SK-N-SH (cell line): ENCODE measurements around the gene EHD3. TPM values are rescaled to one million over a fixed set of nuclear protein-coding genes. Genes with fewer than 3 reads are reported as not detected.

Experiments used
- CTCF ChIA-PET: fragments of 300-600, 350-600 bp; formaldehyde crosslinking; extraction: SDS; loops from one replicate; lab custom pipeline; 2021; lab: Yijun Ruan, JAX
- POLR2A ChIA-PET: fragments of 350-600 bp; sonication (Branson Sonifier 250); formaldehyde crosslinking; extraction: SDS; loops from one replicate; lab custom pipeline; 2020; ENCODE audit warnings: antibody characterized with exemption, inconsistent platforms; lab: Yijun Ruan, JAX
- DNase-seq: peaks from one replicate; pipeline ENCODE4 v3.0.0; 2012
- H2AFZ ChIP-seq: fragments of 200-600 bp; sonication (generic); 2 replicates; pipeline ENCODE4 v1.8.1; 2016; ENCODE audit warnings: antibody characterized with exemption, mild to moderate bottlenecking, low read depth
- H3F3A ChIP-seq: fragments of 200-600 bp; sonication (generic); replicated peaks from 2 replicates; pipeline ENCODE3; 2016; ENCODE audit warnings: antibody characterized with exemption, mild to moderate bottlenecking; ENCODE audit not compliant: insufficient read depth
- H3K27ac ChIP-seq, 2 experiments: fragments of 200-500 bp in 1 of 2; fragments of 200-600 bp in 1 of 2; sonication (Bioruptor generic) in 1 of 2; sonication (generic), shearing (Covaris generic) in 1 of 2; 2 replicates each; pipeline versions ENCODE4 v1.5.1 to v1.6.1; 2014 to 2016; ENCODE audit warnings: low read depth in 2 of 2, inconsistent platforms in 1 of 2, low read length in 1 of 2, mild to moderate bottlenecking in 1 of 2, mixed read lengths in 1 of 2
- H3K27me3 ChIP-seq: fragments of 200-600 bp; sonication (generic), shearing (Covaris generic); 2 replicates; pipeline ENCODE4 v1.6.1; 2016; ENCODE audit warnings: mixed run types; ENCODE audit not compliant: insufficient read depth
- H3K36me3 ChIP-seq, 2 experiments: fragments of 200-500 bp in 1 of 2; fragments of 200-600 bp in 1 of 2; sonication (Bioruptor generic) in 1 of 2; sonication (generic) in 1 of 2; replicated peaks in 1 of 2; 2 replicates each; pipeline versions ENCODE3 to v1.5.1; 2014 to 2016; ENCODE audit warnings: low read length in 1 of 2, mild to moderate bottlenecking in 1 of 2; ENCODE audit not compliant: insufficient read depth in 2 of 2, control insufficient read depth in 1 of 2
- H3K4me1 ChIP-seq, 2 experiments: fragments of 200-500 bp in 1 of 2; fragments of 200-600 bp in 1 of 2; sonication (Bioruptor generic) in 1 of 2; sonication (generic), shearing (Covaris generic) in 1 of 2; 2 replicates each; pipeline versions ENCODE4 v1.5.1 to v1.6.1; 2014 to 2016; ENCODE audit warnings: low read depth in 1 of 2, low read length in 1 of 2, mixed run types in 1 of 2; ENCODE audit not compliant: insufficient read depth in 2 of 2, control insufficient read depth in 1 of 2
- H3K4me2 ChIP-seq: fragments of 200-600 bp; sonication (generic), shearing (Covaris generic); 2 replicates; pipeline ENCODE4 v1.6.1; 2017; ENCODE audit warnings: mixed run types
- H3K4me3 ChIP-seq, 2 experiments: fragments of 200-500 bp in 1 of 2; fragments of 200-600 bp in 1 of 2; sonication (Bioruptor generic) in 1 of 2; sonication (generic), shearing (Covaris generic) in 1 of 2; 2 replicates each; pipeline versions ENCODE4 v1.5.1 to v1.8.1; 2014 to 2016; ENCODE audit warnings: low read depth in 2 of 2, inconsistent platforms in 1 of 2, low read length in 1 of 2, mild to moderate bottlenecking in 1 of 2, mixed read lengths in 1 of 2, moderate library complexity in 1 of 2
- H3K79me2 ChIP-seq: fragments of 200-600 bp; sonication (generic); 2 replicates; pipeline ENCODE4 v1.8.1; 2017; ENCODE audit warnings: mild to moderate bottlenecking; ENCODE audit not compliant: insufficient read depth
- H3K9ac ChIP-seq: fragments of 200-600 bp; sonication (generic); 2 replicates; pipeline ENCODE4 v1.6.1; 2017; ENCODE audit warnings: mixed run types
- H3K9me2 ChIP-seq: fragments of 200-600 bp; sonication (generic); 2 replicates; pipeline ENCODE4 v1.6.1; 2017; ENCODE audit warnings: mixed run types
- H3K9me3 ChIP-seq: fragments of 200-600 bp; sonication (generic); 2 replicates; pipeline ENCODE4 v1.6.1; 2017; ENCODE audit warnings: mixed run types, mild to moderate bottlenecking, moderate library complexity
- H4K20me1 ChIP-seq: fragments of 200-600 bp; sonication (generic); 2 replicates; pipeline ENCODE4 v1.6.1; 2017; ENCODE audit warnings: mild to moderate bottlenecking, mixed run types; ENCODE audit not compliant: insufficient read depth
- ELF1 ChIP-seq: IDR thresholded peaks from 2 replicates; pipeline ENCODE4 v1.4.0; 2012
- EP300 ChIP-seq, 2 experiments: IDR thresholded peaks; 2 replicates each; pipeline versions ENCODE4 v1.4.0 to v1.6.1; 2012; ENCODE audit warnings: borderline replicate concordance in 1 of 2, low read depth in 1 of 2, low read length in 1 of 2
- FOSL2 ChIP-seq: IDR thresholded peaks from 2 replicates; pipeline ENCODE4 v1.4.0; 2012; ENCODE audit warnings: low read depth, mild to moderate bottlenecking, moderate library complexity, borderline replicate concordance
- FOXJ3 ChIP-seq: sonication (generic); formaldehyde crosslinking; IDR thresholded peaks from 2 replicates; pipeline ENCODE4 v1.5.1; 2020; ENCODE audit warnings: mild to moderate bottlenecking, missing genetic modification reagents
- GABPA ChIP-seq: IDR thresholded peaks from 2 replicates; pipeline ENCODE4 v1.4.0; 2012; ENCODE audit warnings: low read depth, mild to moderate bottlenecking
- RFX5 ChIP-seq: IDR thresholded peaks from 2 replicates; pipeline ENCODE4 v1.6.1; 2012; ENCODE audit warnings: mild to moderate bottlenecking, improper control_type of control experiment, low read length
- RXRA ChIP-seq: IDR thresholded peaks from 2 replicates; pipeline ENCODE4 v1.4.0; 2012; ENCODE audit warnings: low read depth, mild to moderate bottlenecking, borderline replicate concordance
- SIN3A ChIP-seq: IDR thresholded peaks from 2 replicates; pipeline ENCODE4 v1.6.1; 2012; ENCODE audit warnings: low read depth, mild to moderate bottlenecking, low read length, moderate library complexity, borderline replicate concordance
- SMC3 ChIP-seq: IDR thresholded peaks from 2 replicates; pipeline ENCODE4 v1.6.1; 2012; ENCODE audit warnings: low read depth, low read length, improper control_type of control experiment
- TAF1 ChIP-seq: IDR thresholded peaks from 2 replicates; pipeline ENCODE4 v1.6.1; 2012; ENCODE audit warnings: low read depth, mild to moderate bottlenecking, low read length, moderate library complexity, borderline replicate concordance
- TEAD4 ChIP-seq: IDR thresholded peaks from 2 replicates; pipeline ENCODE4 v1.4.0; 2012; ENCODE audit warnings: mild to moderate bottlenecking, borderline replicate concordance; ENCODE audit not compliant: insufficient read depth
- WGBS: methylation state at CpG from one replicate; pipeline ENCODE4 v1.1.6; 2017; ENCODE audit warnings: low lambda C conversion rate; 5-methylcytosine and 5-hydroxymethylcytosine counted together
- polyA plus RNA-seq, 3 experiments: library from polyadenylated mRNA; depleted of rRNA; stranded (reverse); fragments of >200 nt; gene quantifications; 2 replicates each; pipeline ENCODE4 v1.2.3, GENCODE V29; 2012
- TF ChIP-seq, protein P1 (sequence below): IDR thresholded peaks from 2 replicates; pipeline ENCODE4 v1.4.0; 2012; ENCODE audit warnings: low read depth
- TF ChIP-seq, protein P2 (sequence below): IDR thresholded peaks from 2 replicates; pipeline ENCODE4 v1.4.0; 2012; ENCODE audit warnings: low read depth, borderline replicate concordance
- TF ChIP-seq, protein P3 (sequence below): fragments of 150-350 bp; IDR thresholded peaks from 2 replicates; pipeline ENCODE4 v1.6.1; 2017; ENCODE audit warnings: antibody characterized with exemption, low read length, low read depth, borderline replicate concordance
- TF ChIP-seq, protein P4 (sequence below): IDR thresholded peaks from 2 replicates; pipeline ENCODE4 v1.4.0; 2012; ENCODE audit warnings: low read depth, borderline replicate concordance

Gene EHD3
- polyA plus RNA-seq, 1 of the 3 experiments (the other 2 are of a cell fraction) = 45.4 TPM

DNA sequence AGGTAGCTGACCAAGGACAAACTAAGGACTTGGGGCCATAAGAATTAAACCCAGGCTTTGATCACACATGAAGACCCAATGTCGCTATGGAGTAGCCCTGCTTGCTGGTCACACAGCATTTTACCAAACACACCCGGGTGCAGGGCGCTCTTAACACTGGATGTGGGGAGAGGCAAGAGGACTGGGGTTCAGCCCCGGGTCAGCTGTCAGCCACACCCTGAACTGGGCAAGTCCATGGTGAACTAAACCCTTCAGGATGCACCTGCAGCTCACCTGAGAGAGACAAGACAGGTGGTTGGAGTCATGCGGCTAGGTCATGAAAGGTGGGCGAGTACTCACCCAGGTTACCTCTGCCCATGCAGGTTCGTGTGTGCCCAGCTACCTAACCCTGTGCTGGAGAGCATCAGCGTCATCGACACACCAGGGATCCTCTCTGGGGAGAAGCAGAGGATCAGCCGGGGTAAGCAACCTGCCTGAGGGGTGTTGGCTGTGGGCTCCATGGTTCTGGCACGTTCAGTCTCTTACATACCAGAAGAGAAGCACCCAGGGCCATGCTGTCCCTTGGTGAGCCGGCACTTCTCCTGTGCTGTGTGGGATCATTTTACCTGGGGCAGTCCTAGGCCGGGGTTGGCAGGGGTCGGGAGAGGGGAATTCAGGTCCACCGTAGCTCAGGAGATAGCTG lies 15.2 kb downstream of the EHD3 start:
- POLR2A ChIA-PET = no interaction called here
- no peaks in the 10 kb centered on the region for H3K27me3 ChIP-seq
- H2AFZ ChIP-seq = no peak overlapping the region
- 94% methylated on average over 12 of the region's 15 CpGs for WGBS
- H3K79me2 ChIP-seq = peaks cover 7% of the 10 kb centered on the region; the same call in 1 of the 2 replicates
- no peaks in the 10 kb centered on the region for H3K9me2 ChIP-seq
- TF ChIP-seq GABPA = no peak
- TF ChIP-seq, protein P1, sequence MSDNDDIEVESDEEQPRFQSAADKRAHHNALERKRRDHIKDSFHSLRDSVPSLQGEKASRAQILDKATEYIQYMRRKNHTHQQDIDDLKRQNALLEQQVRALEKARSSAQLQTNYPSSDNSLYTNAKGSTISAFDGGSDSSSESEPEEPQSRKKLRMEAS = no peak
- TF ChIP-seq TAF1 = no peak
- TF ChIP-seq, protein P2, sequence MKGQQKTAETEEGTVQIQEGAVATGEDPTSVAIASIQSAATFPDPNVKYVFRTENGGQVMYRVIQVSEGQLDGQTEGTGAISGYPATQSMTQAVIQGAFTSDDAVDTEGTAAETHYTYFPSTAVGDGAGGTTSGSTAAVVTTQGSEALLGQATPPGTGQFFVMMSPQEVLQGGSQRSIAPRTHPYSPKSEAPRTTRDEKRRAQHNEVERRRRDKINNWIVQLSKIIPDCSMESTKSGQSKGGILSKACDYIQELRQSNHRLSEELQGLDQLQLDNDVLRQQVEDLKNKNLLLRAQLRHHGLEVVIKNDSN = no peak
- TF ChIP-seq TEAD4 = no peak
- TF ChIP-seq, protein P3, sequence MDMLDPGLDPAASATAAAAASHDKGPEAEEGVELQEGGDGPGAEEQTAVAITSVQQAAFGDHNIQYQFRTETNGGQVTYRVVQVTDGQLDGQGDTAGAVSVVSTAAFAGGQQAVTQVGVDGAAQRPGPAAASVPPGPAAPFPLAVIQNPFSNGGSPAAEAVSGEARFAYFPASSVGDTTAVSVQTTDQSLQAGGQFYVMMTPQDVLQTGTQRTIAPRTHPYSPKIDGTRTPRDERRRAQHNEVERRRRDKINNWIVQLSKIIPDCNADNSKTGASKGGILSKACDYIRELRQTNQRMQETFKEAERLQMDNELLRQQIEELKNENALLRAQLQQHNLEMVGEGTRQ = no peak
- no peak for TF ChIP-seq EP300 (IDR thresholded peaks at IDR 0.05; ENCODE audit: borderline replicate concordance in 1 of 2, low read depth in 1 of 2, low read length in 1 of 2)
- no peak for TF ChIP-seq SMC3
- no peak for TF ChIP-seq ELF1
- TF ChIP-seq FOXJ3 (CRISPR knock-in tag) = no peak
- no peak for TF ChIP-seq RXRA
- no peak for TF ChIP-seq SIN3A
- no peak for TF ChIP-seq FOSL2
- TF ChIP-seq RFX5 = no peak
- TF ChIP-seq, protein P4, sequence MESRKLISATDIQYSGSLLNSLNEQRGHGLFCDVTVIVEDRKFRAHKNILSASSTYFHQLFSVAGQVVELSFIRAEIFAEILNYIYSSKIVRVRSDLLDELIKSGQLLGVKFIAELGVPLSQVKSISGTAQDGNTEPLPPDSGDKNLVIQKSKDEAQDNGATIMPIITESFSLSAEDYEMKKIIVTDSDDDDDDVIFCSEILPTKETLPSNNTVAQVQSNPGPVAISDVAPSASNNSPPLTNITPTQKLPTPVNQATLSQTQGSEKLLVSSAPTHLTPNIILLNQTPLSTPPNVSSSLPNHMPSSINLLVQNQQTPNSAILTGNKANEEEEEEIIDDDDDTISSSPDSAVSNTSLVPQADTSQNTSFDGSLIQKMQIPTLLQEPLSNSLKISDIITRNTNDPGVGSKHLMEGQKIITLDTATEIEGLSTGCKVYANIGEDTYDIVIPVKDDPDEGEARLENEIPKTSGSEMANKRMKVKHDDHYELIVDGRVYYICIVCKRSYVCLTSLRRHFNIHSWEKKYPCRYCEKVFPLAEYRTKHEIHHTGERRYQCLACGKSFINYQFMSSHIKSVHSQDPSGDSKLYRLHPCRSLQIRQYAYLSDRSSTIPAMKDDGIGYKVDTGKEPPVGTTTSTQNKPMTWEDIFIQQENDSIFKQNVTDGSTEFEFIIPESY = no peak
- no peaks in the 10 kb centered on the region for H3K9me3 ChIP-seq
- H3K4me3 ChIP-seq = no peak overlapping the region
- no peak overlapping the region for H3K9ac ChIP-seq
- peaks cover 5% of the 10 kb centered on the region for H4K20me1 ChIP-seq
- H3K4me1 ChIP-seq = peaks cover 4 to 6% of the 10 kb centered on the region in 2 experiments; a peak in 1 of 4 replicates
- CTCF ChIA-PET = interaction anchor here (0.9 to 1.8 kb wide), 4 partner anchors 10 to 85 kb away, joined by 3 to 7 read pairs (median 3); no protein-coding TSS in a partner anchor
- no peak for DNase-seq
- no peak overlapping the region for H3K27ac ChIP-seq
- H3F3A ChIP-seq = no peaks in the 10 kb centered on the region
- H3K4me2 ChIP-seq = no peak overlapping the region
- H3K36me3 ChIP-seq = peaks cover 34 to 47% of the 10 kb centered on the region in 2 experiments
